HepG2 (cell line): ENCODE results near the gene NOTUM. TPM values are rescaled to one million over a fixed set of nuclear protein-coding genes. Genes with fewer than 3 reads are reported as not detected.

Source experiments
- BRCA1 ChIP-seq: sonication (generic); formaldehyde crosslinking; IDR thresholded peaks from 2 replicates; pipeline ENCODE4 v1.4.0; 2020; ENCODE audit warnings: missing genetic modification reagents
- EEA1 ChIP-seq: sonication (generic); formaldehyde crosslinking; IDR thresholded peaks from 2 replicates; pipeline ENCODE4 v1.5.1; 2020; ENCODE audit warnings: mild to moderate bottlenecking, missing genetic modification reagents, borderline replicate concordance
- EHMT2 ChIP-seq: fragments of 200-600 bp; sonication (generic); IDR thresholded peaks from 2 replicates; pipeline ENCODE4 v1.7.0; 2017; ENCODE audit warnings: antibody characterized with exemption, low read depth, low read length, borderline replicate concordance
- FOXO1 ChIP-seq: sonication (generic); formaldehyde crosslinking; IDR thresholded peaks from 2 replicates; pipeline ENCODE4 v1.4.0; 2020; ENCODE audit warnings: missing genetic modification reagents
- HIC2 ChIP-seq: sonication (generic); formaldehyde crosslinking; IDR thresholded peaks from 2 replicates; pipeline ENCODE4 v1.9.0; 2022; ENCODE audit warnings: low read depth, missing genetic modification reagents
- NR2F1 ChIP-seq, 2 experiments: fragments of 450-650 bp in 1 of 2; formaldehyde crosslinking in 1 of 2; IDR thresholded peaks; 2 replicates each; pipeline versions ENCODE4 v1.5.0 to v1.6.1; 2016 to 2020; ENCODE audit warnings: mild to moderate bottlenecking in 1 of 2, missing compliant biosample characterization in 1 of 2, missing genetic modification reagents in 1 of 2, moderate library complexity in 1 of 2
- PCBP1 ChIP-seq: fragments of 200-400 bp; formaldehyde crosslinking; IDR thresholded peaks from 2 replicates; pipeline ENCODE4 v1.6.1; 2017; ENCODE audit warnings: mild to moderate bottlenecking, low read depth, low read length, borderline replicate concordance
- POLR2A ChIP-seq, 2 experiments: IDR thresholded peaks; 2 replicates each; pipeline ENCODE4 v1.6.1; 2011; ENCODE audit warnings: low read depth in 2 of 2, low read length in 2 of 2, mild to moderate bottlenecking in 1 of 2, moderate library complexity in 1 of 2; ENCODE audit not compliant: insufficient read depth in 1 of 2
- PRMT3 ChIP-seq: sonication (generic); formaldehyde crosslinking; IDR thresholded peaks from 2 replicates; pipeline ENCODE4 v1.8.1; 2022; ENCODE audit warnings: low read depth, mild to moderate bottlenecking, moderate library complexity, missing genetic modification reagents, borderline replicate concordance
- SPEN ChIP-seq: sonication (generic); formaldehyde crosslinking; IDR thresholded peaks from 2 replicates; pipeline ENCODE4 v1.5.1; 2020; ENCODE audit warnings: low read depth, mild to moderate bottlenecking, missing genetic modification reagents
- TEAD3 ChIP-seq: optimal IDR thresholded peaks from 2 replicates; pipeline ENCODE3; 2016; ENCODE audit warnings: borderline replicate concordance
- YEATS2 ChIP-seq: sonication (generic); formaldehyde crosslinking; IDR thresholded peaks from 2 replicates; pipeline ENCODE4 v1.4.0; 2020; ENCODE audit warnings: missing genetic modification reagents, borderline replicate concordance
- ZFP37 ChIP-seq: sonication (generic); formaldehyde crosslinking; IDR thresholded peaks from 2 replicates; pipeline ENCODE4 v1.4.0; 2020; ENCODE audit warnings: missing genetic modification reagents, borderline replicate concordance
- ZNF143 ChIP-seq: sonication (generic); formaldehyde crosslinking; IDR thresholded peaks from 2 replicates; pipeline ENCODE4 v1.4.0; 2020; ENCODE audit warnings: missing genetic modification reagents
- ZNF20 ChIP-seq: sonication (generic); formaldehyde crosslinking; IDR thresholded peaks from 2 replicates; pipeline ENCODE4 v1.4.0; 2020; ENCODE audit warnings: mild to moderate bottlenecking, moderate library complexity, missing genetic modification reagents
- ZNF329 ChIP-seq: sonication (generic); formaldehyde crosslinking; IDR thresholded peaks from 2 replicates; pipeline ENCODE4 v1.9.0; 2021; ENCODE audit warnings: low read depth, mild to moderate bottlenecking, missing genetic modification reagents
- ZNF414 ChIP-seq: sonication (generic); formaldehyde crosslinking; IDR thresholded peaks from 2 replicates; pipeline ENCODE4 v1.5.0; 2020; ENCODE audit warnings: missing genetic modification reagents
- ZNF607 ChIP-seq: sonication (generic); formaldehyde crosslinking; IDR thresholded peaks from 2 replicates; pipeline ENCODE4 v1.5.1; 2020; ENCODE audit warnings: missing genetic modification reagents, mild to moderate bottlenecking, borderline replicate concordance
- ZNF781 ChIP-seq: sonication (generic); formaldehyde crosslinking; IDR thresholded peaks from 2 replicates; pipeline ENCODE4 v1.5.1; 2020; ENCODE audit warnings: borderline replicate concordance, mild to moderate bottlenecking, missing genetic modification reagents; ENCODE audit errors: not compliant biosample characterization
- ZNF788 ChIP-seq: sonication (generic); formaldehyde crosslinking; IDR thresholded peaks from 2 replicates; pipeline ENCODE4 v1.5.0; 2020; ENCODE audit warnings: mild to moderate bottlenecking, missing genetic modification reagents, borderline replicate concordance
- ZNF792 ChIP-seq: IDR thresholded peaks from 2 replicates; pipeline ENCODE4 v1.6.1; 2016
- polyA plus RNA-seq, 8 experiments: library from polyadenylated mRNA; depleted of rRNA in 3 of 8; stranded (reverse) in 7 of 8; unstranded in 1 of 8; fragments of >200 nt; fragmentation: Illumina TruSeq in 4 of 8; extraction: Trizol in 4 of 8; gene quantifications; 2 replicates each; pipeline versions ENCODE4 v1.2.1 to v1.2.3, GENCODE V29; 2011 to 2016; ENCODE audit warnings: low read depth in 4 of 8, missing spikeins in 1 of 8, mixed read lengths in 1 of 8; ENCODE audit not compliant: insufficient read depth in 1 of 8
- total RNA-seq, 5 experiments: library from RNA; depleted of rRNA; stranded (reverse); fragments of >200 nt; fragmentation: Illumina TruSeq; extraction: Trizol; gene quantifications; 2 replicates each; pipeline ENCODE4 v1.2.3, GENCODE V29; 2016; ENCODE audit warnings: low read depth in 1 of 5
- TF ChIP-seq, protein P1 (sequence below), 2 experiments: sonication (generic) in 1 of 2; formaldehyde crosslinking in 1 of 2; IDR thresholded peaks; 2 replicates each; pipeline versions ENCODE4 v1.5.1 to v1.6.1; 2011 to 2020; ENCODE audit warnings: borderline replicate concordance in 1 of 2, low read depth in 1 of 2, low read length in 1 of 2, mild to moderate bottlenecking in 1 of 2, missing genetic modification reagents in 1 of 2, moderate library complexity in 1 of 2
- TF ChIP-seq, protein P2 (sequence below): sonication (generic); formaldehyde crosslinking; IDR thresholded peaks from 2 replicates; pipeline ENCODE4 v1.4.0; 2020; ENCODE audit warnings: mild to moderate bottlenecking, missing genetic modification reagents

The NOTUM gene
- total and polyA plus RNA-seq, 2 of the 13 experiments (the other 11 are each of a cell fraction or from before 2014, with no cell fraction given): 150 to 160 TPM

DNA sequence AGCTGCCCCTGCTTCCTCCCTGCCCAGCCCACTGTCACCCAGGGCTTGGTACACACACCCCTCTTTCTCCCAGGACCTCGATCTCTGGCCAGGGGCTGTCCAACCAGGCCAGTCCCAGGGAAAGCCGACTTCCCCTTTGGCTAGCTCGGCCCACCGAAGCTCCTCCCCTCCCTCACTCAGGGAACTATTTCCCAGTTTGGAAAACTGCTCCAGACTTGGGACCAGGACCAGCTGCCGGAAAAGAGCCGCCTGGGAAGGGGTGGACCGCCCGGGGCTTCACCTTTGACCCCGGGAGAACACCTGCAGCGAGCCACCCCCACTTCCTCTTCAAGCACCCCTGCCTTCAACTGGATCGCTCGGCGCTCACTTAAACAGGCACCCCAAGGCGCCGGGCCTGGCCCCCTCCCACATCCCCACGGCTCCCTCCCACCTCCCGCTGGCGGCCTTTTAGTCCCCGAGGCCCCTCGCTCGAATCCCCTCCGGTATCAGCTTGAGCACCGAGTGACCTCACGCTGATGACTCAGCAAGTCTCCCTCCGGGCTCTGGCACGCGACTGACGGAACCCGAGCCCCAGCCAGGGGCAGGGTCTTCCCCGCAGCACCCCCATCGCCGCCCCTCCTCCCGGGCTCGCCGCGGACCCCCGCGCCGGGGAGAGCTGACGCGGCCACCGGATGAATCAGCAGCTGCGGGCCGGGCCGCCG lies 34.4 kb downstream of the NOTUM start (continued):
- TF ChIP-seq SPEN (peak; percentile 31; the same call in 1 of the 2 replicates), NR2F1 (CRISPR knock-in tag; IDR thresholded peaks at IDR 0.05) (peak; percentile 78 to 93; a peak in 3 of 4 replicates), EHMT2 (no peak), FOXO1 (CRISPR knock-in tag) (no peak; the same call in 1 of the 2 replicates), ZFP37 (CRISPR knock-in tag) (peak; percentile 61; the same call in 1 of the 2 replicates), TEAD3 (no peak), ZNF792 (CRISPR knock-in tag) (peak; percentile 24; the same call in 1 of the 2 replicates), HIC2 (no peak; the same call in 1 of the 2 replicates), PRMT3 (CRISPR knock-in tag) (no peak), ZNF607 (CRISPR knock-in tag) (0 out of 2 replicates have a peak, but pooled peaks have one; percentile 23), ZNF329 (CRISPR knock-in tag) (peak; percentile 34; the same call in 1 of the 2 replicates), YEATS2 (CRISPR knock-in tag) (peak; percentile 52; the same call in 1 of the 2 replicates), ZNF788 (peak; percentile 93; the same call in 1 of the 2 replicates), PCBP1 (peak; percentile 94), BRCA1 (CRISPR knock-in tag) (0 out of 2 replicates have a peak, but pooled peaks have one; percentile 47), ZNF143 (CRISPR knock-in tag) (peak; percentile 59), ZNF781 (CRISPR knock-in tag) (peak; percentile 25), POLR2A (IDR thresholded peaks at IDR 0.05; ENCODE audit: insufficient read depth in 1 of 2, low read depth in 2 of 2, low read length in 2 of 2) (peak in 1 of 2 experiments; percentile 72; a peak in 2 of 4 replicates), EEA1 (0 out of 2 replicates have a peak, but pooled peaks have one; percentile 37), ZNF414 (peak; percentile 52; the same call in 1 of the 2 replicates), ZNF20 (CRISPR knock-in tag) (no peak)
- TF ChIP-seq, protein P1, sequence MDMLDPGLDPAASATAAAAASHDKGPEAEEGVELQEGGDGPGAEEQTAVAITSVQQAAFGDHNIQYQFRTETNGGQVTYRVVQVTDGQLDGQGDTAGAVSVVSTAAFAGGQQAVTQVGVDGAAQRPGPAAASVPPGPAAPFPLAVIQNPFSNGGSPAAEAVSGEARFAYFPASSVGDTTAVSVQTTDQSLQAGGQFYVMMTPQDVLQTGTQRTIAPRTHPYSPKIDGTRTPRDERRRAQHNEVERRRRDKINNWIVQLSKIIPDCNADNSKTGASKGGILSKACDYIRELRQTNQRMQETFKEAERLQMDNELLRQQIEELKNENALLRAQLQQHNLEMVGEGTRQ (IDR thresholded peaks at IDR 0.05; ENCODE audit: low read depth, low read length): no peak
- TF ChIP-seq, protein P1 (CRISPR knock-in tag; IDR thresholded peaks at IDR 0.05; ENCODE audit: borderline replicate concordance): peak; percentile 61; the same call in 1 of the 2 replicates
- TF ChIP-seq, protein P2, sequence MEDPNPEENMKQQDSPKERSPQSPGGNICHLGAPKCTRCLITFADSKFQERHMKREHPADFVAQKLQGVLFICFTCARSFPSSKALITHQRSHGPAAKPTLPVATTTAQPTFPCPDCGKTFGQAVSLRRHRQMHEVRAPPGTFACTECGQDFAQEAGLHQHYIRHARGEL (CRISPR knock-in tag): peak; percentile 76; the same call in 1 of the 2 replicates
